ENCODE measurements around the gene PSMD13. TPM values are rescaled to one million over a fixed set of nuclear protein-coding genes. Genes with fewer than 3 reads are reported as not detected.

The PSMD13 gene
- total RNA-seq, 1 donor from 2014 or later: 136 TPM

DNA sequence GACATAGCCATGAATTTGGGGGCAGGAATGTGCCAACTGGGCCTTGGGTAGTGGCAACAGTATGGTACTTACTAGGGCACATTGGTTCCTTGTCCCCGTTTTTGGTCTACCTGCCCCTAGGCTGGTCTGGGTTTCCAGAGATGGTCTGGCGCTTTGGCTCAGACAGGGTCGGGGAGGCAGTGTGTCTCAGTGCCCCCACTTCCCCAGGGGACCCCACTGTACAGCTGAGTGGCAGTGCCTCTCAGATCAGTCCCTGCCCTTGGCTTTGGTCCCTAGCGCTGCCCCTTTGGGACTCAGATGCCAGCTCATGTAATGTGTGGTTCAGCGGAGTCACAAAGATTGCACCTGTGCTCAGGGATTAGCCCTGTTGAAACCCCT is 26.0 kb upstream of the PSMD13 start:
- TF ChIP-seq, protein P1, sequence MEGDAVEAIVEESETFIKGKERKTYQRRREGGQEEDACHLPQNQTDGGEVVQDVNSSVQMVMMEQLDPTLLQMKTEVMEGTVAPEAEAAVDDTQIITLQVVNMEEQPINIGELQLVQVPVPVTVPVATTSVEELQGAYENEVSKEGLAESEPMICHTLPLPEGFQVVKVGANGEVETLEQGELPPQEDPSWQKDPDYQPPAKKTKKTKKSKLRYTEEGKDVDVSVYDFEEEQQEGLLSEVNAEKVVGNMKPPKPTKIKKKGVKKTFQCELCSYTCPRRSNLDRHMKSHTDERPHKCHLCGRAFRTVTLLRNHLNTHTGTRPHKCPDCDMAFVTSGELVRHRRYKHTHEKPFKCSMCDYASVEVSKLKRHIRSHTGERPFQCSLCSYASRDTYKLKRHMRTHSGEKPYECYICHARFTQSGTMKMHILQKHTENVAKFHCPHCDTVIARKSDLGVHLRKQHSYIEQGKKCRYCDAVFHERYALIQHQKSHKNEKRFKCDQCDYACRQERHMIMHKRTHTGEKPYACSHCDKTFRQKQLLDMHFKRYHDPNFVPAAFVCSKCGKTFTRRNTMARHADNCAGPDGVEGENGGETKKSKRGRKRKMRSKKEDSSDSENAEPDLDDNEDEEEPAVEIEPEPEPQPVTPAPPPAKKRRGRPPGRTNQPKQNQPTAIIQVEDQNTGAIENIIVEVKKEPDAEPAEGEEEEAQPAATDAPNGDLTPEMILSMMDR (IDR thresholded peaks at IDR 0.05; ENCODE audit: partially characterized antibody, unreplicated experiment): no peak
- H3K36me3 Mint-ChIP-seq (ENCODE audit: unreplicated experiment): peaks cover 9% of the 10 kb centered on the region
- DNase-seq: no peak
- no peak overlapping the region for H3K4me3 Mint-ChIP-seq (ENCODE audit: unreplicated experiment)
- H3K4me1 Mint-ChIP-seq (ENCODE audit: low read depth, unreplicated experiment): no peaks in the 10 kb centered on the region
- peaks cover 19% of the 10 kb centered on the region for H3K9me3 Mint-ChIP-seq (ENCODE audit: unreplicated experiment)
- H3K27ac Mint-ChIP-seq (ENCODE audit: unreplicated experiment): no peak overlapping the region
- peaks cover 17% of the 10 kb centered on the region for H3K27me3 Mint-ChIP-seq (ENCODE audit: unreplicated experiment)

DNA sequence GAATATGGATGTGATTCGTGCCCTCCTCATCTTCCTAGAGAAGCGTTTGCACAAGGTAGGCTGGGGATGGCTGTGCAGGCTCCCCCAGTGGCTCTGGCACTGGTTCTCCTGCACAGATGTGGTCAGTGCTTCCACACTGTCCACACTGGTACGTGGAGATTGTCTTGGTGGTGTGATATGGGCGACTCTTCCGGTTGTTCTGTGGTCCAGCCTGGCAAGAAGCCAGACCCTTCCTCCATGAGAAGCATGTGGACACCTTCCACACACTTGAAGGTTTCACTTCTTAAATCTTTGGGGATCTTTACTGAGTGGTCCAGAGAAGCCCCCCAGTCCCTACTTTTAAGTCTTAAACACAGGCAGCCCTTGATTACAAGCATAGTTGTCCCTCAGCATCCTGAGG is 25.5 kb upstream of the PSMD13 start:
- H3K4me3 Mint-ChIP-seq (ENCODE audit: unreplicated experiment): no peak overlapping the region
- H3K27ac Mint-ChIP-seq (ENCODE audit: unreplicated experiment): peak overlapping the region; percentile 28
- peaks cover 9% of the 10 kb centered on the region for H3K36me3 Mint-ChIP-seq (ENCODE audit: unreplicated experiment)

DNA sequence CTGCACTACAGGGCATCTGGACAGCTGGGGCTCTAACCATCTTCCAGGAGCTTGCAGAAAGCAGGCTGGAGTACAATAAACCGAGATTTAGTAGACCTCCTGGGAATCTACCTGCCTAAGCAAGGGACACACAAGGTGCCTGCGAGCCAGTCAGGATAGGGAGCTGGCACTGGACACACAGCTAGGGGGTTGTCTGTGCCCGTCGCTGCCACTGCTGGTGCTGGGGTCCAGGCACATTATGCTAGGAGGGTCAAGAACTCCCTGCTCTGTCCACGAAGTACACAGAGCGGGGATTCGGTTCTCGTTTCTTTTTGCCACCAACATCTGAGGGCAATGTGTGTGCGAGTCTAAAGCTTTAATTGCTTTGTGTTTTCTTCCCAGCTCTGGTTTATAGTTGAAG is 25.0 kb upstream of the PSMD13 start:
- TF ChIP-seq, protein P1 (IDR thresholded peaks at IDR 0.05; ENCODE audit: partially characterized antibody, unreplicated experiment): no peak
- no peak for DNase-seq
- H3K27me3 Mint-ChIP-seq (ENCODE audit: unreplicated experiment): peaks cover 15% of the 10 kb centered on the region
- H3K9me3 Mint-ChIP-seq (ENCODE audit: unreplicated experiment): peaks cover 16% of the 10 kb centered on the region
- H3K36me3 Mint-ChIP-seq (ENCODE audit: unreplicated experiment): peaks cover 9% of the 10 kb centered on the region
- H3K4me3 Mint-ChIP-seq (ENCODE audit: unreplicated experiment): no peak overlapping the region
- no peaks in the 10 kb centered on the region for H3K4me1 Mint-ChIP-seq (ENCODE audit: low read depth, unreplicated experiment)
- no peak overlapping the region for H3K27ac Mint-ChIP-seq (ENCODE audit: unreplicated experiment)

More for the DNA sequence above, 25.5 kb upstream of the PSMD13 start:
- TF ChIP-seq, protein P1 (IDR thresholded peaks at IDR 0.05; ENCODE audit: partially characterized antibody, unreplicated experiment): no peak
- DNase-seq: no peak
- Mint-ChIP-seq H3K4me1 (ENCODE audit: low read depth, unreplicated experiment) (no peaks in the 10 kb centered on the region), H3K9me3 (ENCODE audit: unreplicated experiment) (peaks cover 19% of the 10 kb centered on the region), H3K27me3 (ENCODE audit: unreplicated experiment) (peaks cover 15% of the 10 kb centered on the region)

DNA sequence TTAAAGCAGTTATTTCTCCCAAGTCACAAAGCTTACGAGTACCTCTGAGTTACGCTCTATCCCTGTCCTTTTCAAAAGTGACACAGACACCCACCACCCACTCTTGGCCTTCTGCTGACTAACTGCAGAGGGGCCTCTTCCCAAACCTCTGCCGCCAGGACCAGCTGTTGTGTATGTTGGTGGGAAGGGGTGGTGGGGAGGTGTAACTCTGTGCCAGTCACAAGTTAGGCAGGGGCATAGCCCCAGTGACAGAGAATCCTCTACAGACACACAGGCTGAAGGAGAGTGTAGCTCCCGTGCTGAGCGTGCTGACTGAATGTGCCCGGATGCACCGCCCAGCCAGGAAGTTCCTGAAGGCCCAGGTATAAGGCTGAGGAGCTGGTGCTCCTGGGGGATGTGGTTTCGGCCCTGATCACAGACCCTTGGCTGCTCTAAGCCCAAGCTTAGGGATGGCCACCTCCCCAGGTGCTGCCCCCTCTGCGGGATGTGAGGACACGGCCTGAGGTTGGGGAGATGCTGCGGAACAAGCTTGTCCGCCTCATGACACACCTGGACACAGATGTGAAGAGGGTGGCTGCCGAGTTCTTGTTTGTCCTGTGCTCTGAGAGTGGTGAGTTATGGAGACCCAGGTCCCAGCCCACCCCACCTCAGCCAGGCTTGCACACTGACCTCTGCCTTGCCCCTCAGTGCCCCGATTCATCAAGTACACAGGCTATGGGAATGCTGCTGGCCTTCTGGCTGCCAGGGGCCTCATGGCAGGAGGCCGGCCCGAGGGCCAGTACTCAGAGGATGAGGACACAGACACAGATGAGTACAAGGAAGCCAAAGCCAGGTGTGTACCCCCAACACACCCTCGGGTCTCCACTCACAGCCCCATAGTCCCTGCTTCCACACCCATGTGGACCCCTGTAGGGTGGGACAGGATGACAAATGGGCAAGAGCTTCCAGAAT is 24.4 kb upstream of the PSMD13 start:
- H3K4me3 Mint-ChIP-seq (ENCODE audit: unreplicated experiment): no peak overlapping the region
- H3K9me3 Mint-ChIP-seq (ENCODE audit: unreplicated experiment): peaks cover 16% of the 10 kb centered on the region
- H3K27ac Mint-ChIP-seq (ENCODE audit: unreplicated experiment): no peak overlapping the region
- peaks cover 9% of the 10 kb centered on the region for H3K36me3 Mint-ChIP-seq (ENCODE audit: unreplicated experiment)
- H3K27me3 Mint-ChIP-seq (ENCODE audit: unreplicated experiment): peaks cover 15% of the 10 kb centered on the region
- TF ChIP-seq, protein P1 (IDR thresholded peaks at IDR 0.05; ENCODE audit: partially characterized antibody, unreplicated experiment): no peak
- peak; percentile 1 for DNase-seq
- no peaks in the 10 kb centered on the region for H3K4me1 Mint-ChIP-seq (ENCODE audit: low read depth, unreplicated experiment)

DNA sequence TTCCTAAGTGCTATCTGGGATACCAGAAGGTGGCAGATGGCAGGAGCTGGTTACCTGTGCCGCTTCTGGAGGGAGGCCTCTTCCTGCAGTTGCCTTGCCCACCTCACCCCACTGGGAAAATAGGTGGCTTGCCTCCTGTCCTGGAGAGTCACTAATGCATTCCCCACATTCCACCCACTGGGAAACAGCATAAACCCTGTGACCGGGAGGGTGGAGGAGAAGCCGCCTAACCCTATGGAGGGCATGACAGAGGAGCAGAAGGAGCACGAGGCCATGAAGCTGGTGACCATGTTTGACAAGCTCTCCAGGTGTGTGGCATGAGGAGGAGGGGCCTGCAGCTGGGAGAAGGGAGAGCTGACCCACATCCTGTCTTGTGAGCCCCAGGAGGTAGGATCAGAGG is 23.7 kb upstream of the PSMD13 start:
- no peak overlapping the region for H3K4me3 Mint-ChIP-seq (ENCODE audit: unreplicated experiment)
- no peaks in the 10 kb centered on the region for H3K4me1 Mint-ChIP-seq (ENCODE audit: low read depth, unreplicated experiment)
- H3K36me3 Mint-ChIP-seq (ENCODE audit: unreplicated experiment): peaks cover 9% of the 10 kb centered on the region

More for the DNA sequence above, 23.7 kb upstream of the PSMD13 start:
- DNase-seq: no peak
- no peak overlapping the region for H3K27ac Mint-ChIP-seq (ENCODE audit: unreplicated experiment)
- TF ChIP-seq, protein P1 (IDR thresholded peaks at IDR 0.05; ENCODE audit: partially characterized antibody, unreplicated experiment): no peak
- H3K27me3 Mint-ChIP-seq (ENCODE audit: unreplicated experiment): peaks cover 11% of the 10 kb centered on the region
- H3K9me3 Mint-ChIP-seq (ENCODE audit: unreplicated experiment): peaks cover 9% of the 10 kb centered on the region
